H1 (cell line): ENCODE measurements around the gene ATP6V0A4. TPM values are rescaled to one million over a fixed set of nuclear protein-coding genes. Genes with fewer than 3 reads are reported as not detected.

Experiments
- CTCF ChIA-PET: fragments of 300-600 bp; sonication (Branson Sonifier 250); formaldehyde crosslinking; loops from one replicate; lab custom pipeline; 2021; ENCODE audit not compliant: partially characterized antibody; lab: Charles Lee
- POLR2A ChIA-PET: fragments of 300-600 bp; sonication (Branson Sonifier 250); formaldehyde crosslinking; loops from one replicate; lab custom pipeline; 2021; ENCODE audit warnings: inconsistent platforms; ENCODE audit not compliant: partially characterized antibody; lab: Charles Lee
- DNase-seq, 2 experiments: peaks; one replicate each; pipeline versions ENCODE4 v3.0.0 to v3.0.0-alpha.2; 2010 to 2022; ENCODE audit warnings: low spot score in 2 of 2, low read depth in 1 of 2, mixed read lengths in 1 of 2
- FAIRE-seq: peaks from 2 replicates; lab custom pipeline; 2011; peaks lifted over from hg19 to GRCh38; lab: Jason Lieb, UNC
- H2AFZ ChIP-seq: 2 replicates; pipeline ENCODE4 v1.8.1; 2012; ENCODE audit warnings: low read length, inconsistent platforms
- H2AK5ac ChIP-seq: 2 replicates; pipeline ENCODE4 v1.6.1; 2013; ENCODE audit warnings: low read depth, low read length
- H2BK120ac ChIP-seq: replicated peaks from 2 replicates; pipeline ENCODE3; 2013; ENCODE audit warnings: low read depth, low read length, inconsistent platforms
- H2BK12ac ChIP-seq: 2 replicates; pipeline ENCODE4 v1.6.1; 2013; ENCODE audit warnings: low read depth, low read length
- H2BK15ac ChIP-seq: 2 replicates; pipeline ENCODE4 v1.6.1; 2013; ENCODE audit warnings: low read length
- H2BK20ac ChIP-seq: 2 replicates; pipeline ENCODE4 v1.6.1; 2013; ENCODE audit warnings: low read length
- H2BK5ac ChIP-seq: 2 replicates; pipeline ENCODE4 v1.6.1; 2013; ENCODE audit warnings: low read depth, low read length
- H3K14ac ChIP-seq: 2 replicates; pipeline ENCODE4 v1.6.1; 2013; ENCODE audit warnings: inconsistent platforms; ENCODE audit not compliant: insufficient read length
- H3K18ac ChIP-seq: 2 replicates; pipeline ENCODE4 v1.6.1; 2013; ENCODE audit warnings: low read length; ENCODE audit errors: extremely low read depth
- H3K23ac ChIP-seq: 2 replicates; pipeline ENCODE4 v1.6.1; 2013; ENCODE audit warnings: inconsistent platforms; ENCODE audit not compliant: insufficient read length
- H3K23me2 ChIP-seq: 2 replicates; pipeline ENCODE4 v1.6.1; 2013; ENCODE audit warnings: low read depth, low read length
- H3K27ac ChIP-seq: 2 replicates; pipeline ENCODE4 v1.6.1; 2011; ENCODE audit warnings: low read depth, low read length, inconsistent platforms
- H3K27me3 ChIP-seq, 4 experiments: replicated peaks in 1 of 4; 1 replicate in 1 of 4; 2 replicates in 3 of 4; pipeline versions ENCODE4 v1.6.1 to v1.8.1; 2011 to 2013; ENCODE audit warnings: low read length in 3 of 4, mild to moderate bottlenecking in 3 of 4, inconsistent platforms in 2 of 4, mixed read lengths in 2 of 4, moderate library complexity in 1 of 4; ENCODE audit not compliant: control insufficient read depth in 3 of 4, insufficient read depth in 3 of 4; ENCODE audit errors: extremely low read depth in 1 of 4
- H3K36me3 ChIP-seq, 4 experiments: 2 replicates each; pipeline versions ENCODE4 v1.6.1 to v1.8.1; 2011 to 2013; ENCODE audit warnings: mild to moderate bottlenecking in 4 of 4, low read length in 3 of 4, moderate library complexity in 2 of 4, control low read depth in 1 of 4, inconsistent platforms in 1 of 4; ENCODE audit not compliant: insufficient read depth in 4 of 4, control insufficient read depth in 2 of 4
- H3K4ac ChIP-seq: replicated peaks from 2 replicates; pipeline ENCODE3; 2013; ENCODE audit warnings: low read length, low read depth, mixed read lengths, inconsistent platforms; ENCODE audit not compliant: insufficient read length
- H3K4me1 ChIP-seq, 4 experiments: replicated peaks in 1 of 4; 1 replicate in 1 of 4; 2 replicates in 3 of 4; pipeline versions ENCODE4 v1.6.1 to v1.8.1; 2011 to 2013; ENCODE audit warnings: low read length in 3 of 4, inconsistent platforms in 2 of 4, mixed read lengths in 1 of 4; ENCODE audit not compliant: insufficient read depth in 4 of 4, control insufficient read depth in 3 of 4
- H3K4me2 ChIP-seq, 2 experiments: 2 replicates each; pipeline versions ENCODE4 v1.6.1 to v1.8.1; 2011 to 2013; ENCODE audit warnings: low read depth in 2 of 2, low read length in 2 of 2, control low read depth in 1 of 2, inconsistent platforms in 1 of 2, mild to moderate bottlenecking in 1 of 2; ENCODE audit not compliant: insufficient read depth in 1 of 2
- H3K4me3 ChIP-seq, 4 experiments: fragments of 200-600, 300-600 bp in 1 of 4; sonication (generic), shearing (Covaris generic), sonication (Bioruptor Twin) in 1 of 4; 2 replicates each; pipeline versions ENCODE4 v1.5.1 to v1.8.1; 2011 to 2016; ENCODE audit warnings: low read length in 4 of 4, low read depth in 3 of 4, control low read depth in 2 of 4, inconsistent platforms in 2 of 4, mild to moderate bottlenecking in 2 of 4, mixed read lengths in 1 of 4, moderate library complexity in 1 of 4; ENCODE audit not compliant: insufficient read depth in 2 of 4; ENCODE audit errors: extremely low read depth in 1 of 4
- H3K56ac ChIP-seq: replicated peaks from 2 replicates; pipeline ENCODE3; 2013; ENCODE audit warnings: low read depth, mild to moderate bottlenecking, mixed read lengths, low read length, inconsistent platforms; ENCODE audit not compliant: insufficient read length
- H3K79me1 ChIP-seq: 2 replicates; pipeline ENCODE4 v1.6.1; 2013; ENCODE audit warnings: low read depth, low read length, control low read depth
- H3K79me2 ChIP-seq, 2 experiments: 2 replicates each; pipeline versions ENCODE4 v1.6.1 to v1.8.1; 2012 to 2013; ENCODE audit warnings: low read length in 2 of 2, mild to moderate bottlenecking in 2 of 2, inconsistent platforms in 1 of 2; ENCODE audit not compliant: insufficient read depth in 2 of 2, control insufficient read depth in 1 of 2
- H3K9ac ChIP-seq, 4 experiments: replicated peaks in 1 of 4; 1 replicate in 1 of 4; 2 replicates in 3 of 4; pipeline versions ENCODE4 v1.6.1 to v1.8.1; 2011 to 2013; ENCODE audit warnings: low read depth in 3 of 4, low read length in 3 of 4, control low read depth in 2 of 4, mild to moderate bottlenecking in 2 of 4, moderate library complexity in 2 of 4, inconsistent platforms in 1 of 4; ENCODE audit errors: extremely low read depth in 1 of 4
- H3K9me3 ChIP-seq, 2 experiments: 2 replicates each; pipeline versions ENCODE4 v1.6.1 to v1.8.1; 2012 to 2013; ENCODE audit warnings: mild to moderate bottlenecking in 2 of 2, moderate library complexity in 2 of 2, control low read depth in 1 of 2, inconsistent platforms in 1 of 2, low read depth in 1 of 2, low read length in 1 of 2, mixed read lengths in 1 of 2; ENCODE audit not compliant: insufficient read depth in 2 of 2
- H4K20me1 ChIP-seq, 2 experiments: replicated peaks in 1 of 2; 2 replicates each; pipeline versions ENCODE3 to v1.8.1; 2011 to 2013; ENCODE audit warnings: inconsistent platforms in 2 of 2, low read length in 2 of 2, mild to moderate bottlenecking in 1 of 2; ENCODE audit not compliant: insufficient read depth in 2 of 2, control insufficient read depth in 1 of 2
- H4K5ac ChIP-seq: 2 replicates; pipeline ENCODE4 v1.6.1; 2013; ENCODE audit warnings: low read length, low read depth, mixed read lengths, inconsistent platforms; ENCODE audit not compliant: insufficient read length
- H4K8ac ChIP-seq: 2 replicates; pipeline ENCODE4 v1.8.0; 2013; ENCODE audit warnings: mild to moderate bottlenecking, moderate library complexity, low read length, inconsistent platforms; ENCODE audit not compliant: insufficient read depth; ENCODE audit errors: extremely low read depth
- H4K91ac ChIP-seq: replicated peaks from 2 replicates; pipeline ENCODE3; 2013; ENCODE audit warnings: low read length, mixed read lengths, inconsistent platforms; ENCODE audit not compliant: insufficient read length
- CBX5 ChIP-seq: fragments of 300-800, 300-1000 bp; sonication (generic); IDR thresholded peaks from 2 replicates; pipeline ENCODE4 v1.7.1; 2016; ENCODE audit warnings: antibody characterized with exemption, low read length, low read depth
- HDAC2 ChIP-seq, 2 experiments: fragments of 300-600 bp in 1 of 2; sonication (generic) in 1 of 2; IDR thresholded peaks; 2 replicates each; pipeline ENCODE4 v1.6.1; 2011 to 2012; ENCODE audit warnings: low read depth in 2 of 2, low read length in 2 of 2, mild to moderate bottlenecking in 2 of 2, moderate library complexity in 2 of 2, borderline replicate concordance in 1 of 2, inconsistent platforms in 1 of 2
- KDM5A ChIP-seq: fragments of 200-600 bp; IDR thresholded peaks from 2 replicates; pipeline ENCODE4 v1.7.1; 2012; ENCODE audit warnings: mild to moderate bottlenecking, low read length, inconsistent platforms, mixed read lengths
- YY1 ChIP-seq: IDR thresholded peaks from 2 replicates; pipeline ENCODE4 v1.6.1; 2011; ENCODE audit warnings: low read depth, mild to moderate bottlenecking, low read length
- WGBS, 2 experiments: shearing (Covaris generic) in 1 of 2; methylation state at CpG; one replicate each; pipeline versions ENCODE4 v1.1.6 to v1.1.7; 2013 to 2015; ENCODE audit warnings: low lambda C conversion rate in 2 of 2, mixed read lengths in 2 of 2, inconsistent platforms in 1 of 2, low coverage in 1 of 2, missing lambda C conversion rate in 1 of 2; ENCODE audit not compliant: insufficient replicate concordance in 2 of 2, insufficient coverage in 1 of 2, insufficient read length in 1 of 2; ENCODE audit errors: extremely low coverage in 1 of 2, missing lambda C conversion rate in 1 of 2; 5-methylcytosine and 5-hydroxymethylcytosine counted together
- polyA plus RNA-seq, 7 experiments: library from polyadenylated mRNA; depleted of rRNA in 3 of 7; stranded (reverse) in 5 of 7; unstranded in 2 of 7; fragments of >200 nt in 5 of 7; fragments of 200-250 nt in 2 of 7; gene quantifications; 1 replicate in 5 of 7; 2 replicates in 1 of 7; 4 replicates in 1 of 7; pipeline versions ENCODE4 v1.2.1 to v1.2.3, GENCODE V29; 2011 to 2013; ENCODE audit warnings: missing spikeins in 2 of 7, mixed read lengths in 2 of 7
- total RNA-seq: library from RNA; stranded (reverse); fragmentation: NEBNext Ultra II Directional; extraction: Animal tissue kit (Norgen Biotek cat#: 25700); gene quantifications from 2 replicates; pipeline ENCODE4 v1.2.1, GENCODE V29; 2021
- TF ChIP-seq, protein P1 (sequence below): IDR thresholded peaks from 2 replicates; pipeline ENCODE4 v1.6.1; 2011; ENCODE audit warnings: low read depth, mild to moderate bottlenecking, low read length; ENCODE audit not compliant: insufficient read depth

ATP6V0A4 gene
- total and polyA plus RNA-seq, 2 of the 8 experiments (the other 6 are each of a cell fraction or from before 2014, with no cell fraction given), result 0.47 to 1.6 TPM

DNA sequence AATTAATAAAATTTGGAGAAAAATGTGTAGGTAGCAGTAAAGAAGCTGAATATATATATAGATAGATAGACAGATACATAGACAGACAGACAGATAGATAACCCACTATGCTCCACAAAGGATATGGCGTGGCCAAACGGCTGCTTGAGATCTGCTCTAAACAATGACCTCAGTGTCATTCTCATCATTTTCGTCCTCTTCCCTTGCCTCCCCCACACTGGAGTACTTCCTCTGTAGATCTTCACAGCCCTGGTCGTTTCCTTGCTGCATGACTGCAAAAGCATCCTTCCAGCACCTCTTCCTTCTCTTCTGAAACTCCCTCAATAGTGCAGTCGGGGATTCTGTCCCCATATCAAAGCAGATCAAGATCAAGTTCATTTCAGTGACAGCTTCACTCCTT, 35.6 kb upstream of the ATP6V0A4 start:
- Histone ChIP-seq H2BK15ac (no peak overlapping the region), H3K9ac (no peak overlapping the region), H3K18ac (no peak overlapping the region), H3K4me2 (no peak overlapping the region), H3K36me3 (peaks cover 0 to 15% (median 7%) of the 10 kb centered on the region in 4 experiments; a peak in 3 of 8 replicates), H3K4ac (no peak overlapping the region), H2AFZ (no peak overlapping the region), H3K79me1 (no peaks in the 10 kb centered on the region), H3K56ac (no peak overlapping the region), H3K14ac (no peak overlapping the region), H3K23ac (no peak overlapping the region), H3K4me3 (no peak overlapping the region), H2BK12ac (no peak overlapping the region), H3K27me3 (no peaks in the 10 kb centered on the region), H4K91ac (no peak overlapping the region), H3K79me2 (no peaks in the 10 kb centered on the region), H2BK120ac (no peak overlapping the region), H2BK5ac (no peak overlapping the region), H3K4me1 (no peaks in the 10 kb centered on the region), H3K9me3 (no peaks in the 10 kb centered on the region), H4K5ac (no peak overlapping the region), H4K20me1 (no peaks in the 10 kb centered on the region), H2BK20ac (no peak overlapping the region), H4K8ac (no peak overlapping the region), H3K23me2 (no peaks in the 10 kb centered on the region), H3K27ac (no peak overlapping the region), H2AK5ac (no peak overlapping the region)
- ChIA-PET POLR2A (no interaction called here), CTCF (interaction anchor here (0.9 kb wide), 2 partner anchors 8 to 29 kb away, joined by 3 read pairs; no protein-coding TSS in a partner anchor)
- TF ChIP-seq KDM5A (no peak), CBX5 (no peak), YY1 (no peak), HDAC2 (IDR thresholded peaks at IDR 0.05; ENCODE audit: borderline replicate concordance in 1 of 2, low read depth in 2 of 2, low read length in 2 of 2) (no peak)
- TF ChIP-seq, protein P1, sequence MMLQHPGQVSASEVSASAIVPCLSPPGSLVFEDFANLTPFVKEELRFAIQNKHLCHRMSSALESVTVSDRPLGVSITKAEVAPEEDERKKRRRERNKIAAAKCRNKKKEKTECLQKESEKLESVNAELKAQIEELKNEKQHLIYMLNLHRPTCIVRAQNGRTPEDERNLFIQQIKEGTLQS, result no peak
- DNase-seq (no peak), FAIRE-seq (no peak)
- WGBS, 2 experiments, result 87% methylated on average over 5 of the region's 5 CpGs; no CpG with 5 or more reads in 1 of the 2 experiments
